ENCODE results near the gene CTNND2.

GRCh38 chr5:11675184-11675583, 229.1 kb downstream of the CTNND2 start:
- TF ChIP-seq CTCF (IDR thresholded peaks at IDR 0.05 in 2 of 3, conservative IDR thresholded peaks at IDR 0.05 in 1 of 3; ENCODE audit: insufficient read depth in 2 of 3, low read depth in 1 of 3, low read length in 3 of 3) (no peak), MBD2 (IDR thresholded peaks at IDR 0.05; ENCODE audit: borderline replicate concordance, low read depth) (no peak), FOXP1 (CRISPR knock-in tag; IDR thresholded peaks at IDR 0.05) (no peak)

Measured in K562 (cell line).